ENCODE measurements around the gene ABLIM2.

Gene ABLIM2

GRCh38 chr4:8103421-8104390 lies 54.9 kb downstream of the ABLIM2 start:
- no peak for ATAC-seq
- no peak for TF ChIP-seq CSDC2 (CRISPR knock-in tag; IDR thresholded peaks at IDR 0.05)
- TF ChIP-seq BACH2 (CRISPR knock-in tag; IDR thresholded peaks at IDR 0.05; ENCODE audit: borderline replicate concordance): no peak
- TF ChIP-seq ZFP3 (CRISPR knock-in tag; IDR thresholded peaks at IDR 0.05): no peak
- TF ChIP-seq ZC3H10 (CRISPR knock-in tag; IDR thresholded peaks at IDR 0.05): no peak
- no peak for TF ChIP-seq ISL1 (CRISPR knock-in tag; IDR thresholded peaks at IDR 0.05)
- TF ChIP-seq TCF4 (CRISPR knock-in tag; IDR thresholded peaks at IDR 0.05; ENCODE audit: borderline replicate concordance): no peak
- TF ChIP-seq ESRRG (CRISPR knock-in tag; IDR thresholded peaks at IDR 0.05): no peak
- TF ChIP-seq POU6F1 (CRISPR knock-in tag; IDR thresholded peaks at IDR 0.05; ENCODE audit: borderline replicate concordance, low read depth): no peak

- TF ChIP-seq ZFP30 (CRISPR knock-in tag; IDR thresholded peaks at IDR 0.05): no peak
- TF ChIP-seq SNAI2 (CRISPR knock-in tag; IDR thresholded peaks at IDR 0.05): no peak
- no peak for TF ChIP-seq OSR1 (CRISPR knock-in tag; IDR thresholded peaks at IDR 0.05)
- no peak for TF ChIP-seq ZNF8 (CRISPR knock-in tag; IDR thresholded peaks at IDR 0.05)
- no peak for TF ChIP-seq ESRRG (CRISPR knock-in tag; IDR thresholded peaks at IDR 0.05)
- TF ChIP-seq PATZ1 (CRISPR knock-in tag; IDR thresholded peaks at IDR 0.05; ENCODE audit: borderline replicate concordance): no peak
- no peak for TF ChIP-seq ARNTL (CRISPR knock-in tag; IDR thresholded peaks at IDR 0.05; ENCODE audit: borderline replicate concordance, low read depth)
- TF ChIP-seq CSRNP3 (CRISPR knock-in tag; IDR thresholded peaks at IDR 0.05): no peak
- no peak for TF ChIP-seq ZNF70 (CRISPR knock-in tag; IDR thresholded peaks at IDR 0.05)
- no peak for TF ChIP-seq RARB (CRISPR knock-in tag; IDR thresholded peaks at IDR 0.05)
- TF ChIP-seq POU6F1 (CRISPR knock-in tag; IDR thresholded peaks at IDR 0.05; ENCODE audit: borderline replicate concordance, low read depth): no peak
- no peak for TF ChIP-seq ZC3H10 (CRISPR knock-in tag; IDR thresholded peaks at IDR 0.05)
- TF ChIP-seq TCF4 (CRISPR knock-in tag; IDR thresholded peaks at IDR 0.05; ENCODE audit: borderline replicate concordance): no peak
- ATAC-seq: no peak
These were observed 55.8 kb downstream of the ABLIM2 start for GRCh38 chr4:8102831-8103230.

GRCh38 chr4:8102076-8102355 lies 56.6 kb downstream of the ABLIM2 start:
- no peak for ATAC-seq
- no peak for TF ChIP-seq RARB (CRISPR knock-in tag; IDR thresholded peaks at IDR 0.05)
- no peak for TF ChIP-seq ZNF8 (CRISPR knock-in tag; IDR thresholded peaks at IDR 0.05)
- TF ChIP-seq OSR1 (CRISPR knock-in tag; IDR thresholded peaks at IDR 0.05): no peak
- TF ChIP-seq PATZ1 (CRISPR knock-in tag; IDR thresholded peaks at IDR 0.05; ENCODE audit: borderline replicate concordance): no peak
- TF ChIP-seq ZNF565 (CRISPR knock-in tag; conservative IDR thresholded peaks at IDR 0.05; ENCODE audit: low read depth): no peak

All from SK-N-SH treated with all-trans-retinoic acid at 6 μM for 48 hours (cell line).